Measurements from ENCODE around the gene GLT6D1.

GRCh38 chr9:135587658-135588057, 51.7 kb downstream of the GLT6D1 start:
- no peak for TF ChIP-seq CTCF (IDR thresholded peaks at IDR 0.05)
- no peak for TF ChIP-seq POLR2A (IDR thresholded peaks at IDR 0.05)

All from transverse colon (tissue), 3 donors.